CD4-positive, alpha-beta T cell treated with Interleukin-4 for 4 hours (primary cell): ENCODE data around the gene THBS1.
A peak's percentile ranks its signal among the peaks of the same experiment; 100 is the strongest.

Experiments used
- DNase-seq: peaks from one replicate; pipeline ENCODE4 v3.0.0-alpha.2; 2020

The THBS1 gene

GRCh38 chr15:39641191-39641889, 60.5 kb downstream of the THBS1 start:
- peak; percentile 57 for DNase-seq

GRCh38 chr15:39642011-39642640, 61.2 kb downstream of the THBS1 start:
- peak; percentile 30 for DNase-seq

GRCh38 chr15:39643727-39644126, 62.8 kb downstream of the THBS1 start:
- no peak for DNase-seq

- no peak for DNase-seq
These were observed 63.3 kb downstream of the THBS1 start for GRCh38 chr15:39644136-39644535.

GRCh38 chr15:39645138-39645975, 64.5 kb downstream of the THBS1 start:
- no peak for DNase-seq

GRCh38 chr15:39645976-39646257, 65.0 kb downstream of the THBS1 start:
- no peak for DNase-seq

GRCh38 chr15:39646425-39646824, 65.5 kb downstream of the THBS1 start:
- DNase-seq, result no peak
